GM10266 (cell line): ENCODE measurements around the gene KCNJ6.

Experiments used
- DNase-seq: peaks from one replicate; pipeline ENCODE4 v3.0.0; 2012; ENCODE audit errors: extremely low spot score
- CTCF ChIP-seq: IDR thresholded peaks from 2 replicates; pipeline ENCODE4 v1.5.1; 2012; ENCODE audit warnings: mild to moderate bottlenecking, low read depth; ENCODE audit not compliant: control insufficient read depth, insufficient read depth; ENCODE audit errors: missing control alignments

KCNJ6 gene

GRCh38 chr21:37916310-37917051 lies at the start of gene KCNJ6:
Gene KCNJ6 (minus strand): TSS chr21:37916457. CDS start chr21:37840682, 75,775 bp downstream.
- DNase-seq, result no peak
- peak; percentile 19 for TF ChIP-seq CTCF

- no peak for TF ChIP-seq CTCF
Observed at GRCh38 chr21:37965088-37965805, 49.0 kb upstream of the KCNJ6 start.

GRCh38 chr21:37958537-37958936 lies 42.3 kb upstream of the KCNJ6 start:
- DNase-seq, result no peak
- no peak for TF ChIP-seq CTCF

More at GRCh38 chr21:37965088-37965805, 49.0 kb upstream of the KCNJ6 start:
- no peak for DNase-seq

GRCh38 chr21:37956772-37957171 lies 40.5 kb upstream of the KCNJ6 start:
- no peak for DNase-seq
- no peak for TF ChIP-seq CTCF

- TF ChIP-seq CTCF, result no peak
- no peak for DNase-seq
Observed at GRCh38 chr21:37945036-37945435, 28.8 kb upstream of the KCNJ6 start.

- TF ChIP-seq CTCF, result no peak
- no peak for DNase-seq
Observed at GRCh38 chr21:37944496-37944895, 28.2 kb upstream of the KCNJ6 start.

GRCh38 chr21:37940691-37941090 lies 24.4 kb upstream of the KCNJ6 start:
- TF ChIP-seq CTCF, result no peak
- no peak for DNase-seq
